ENCODE data around the gene CPPED1.
"Not testable (repeated sequence)": the region's sequence is repeated elsewhere in the genome, so short reads cannot be mapped to it uniquely, and the experiment has no call there.

CPPED1 gene

GRCh38 chr16:12801511-12802042, 2.1 kb downstream of the CPPED1 start:
- DNase-seq (ENCODE audit: low spot score) = no peak

- no peak for DNase-seq (ENCODE audit: low spot score)
Observed at GRCh38 chr16:12800817-12801216, 2.9 kb downstream of the CPPED1 start.

- not testable (repeated sequence) for DNase-seq (ENCODE audit: low spot score)
Observed at GRCh38 chr16:12799996-12800395, 3.7 kb downstream of the CPPED1 start.

GRCh38 chr16:12798846-12799245, 4.8 kb downstream of the CPPED1 start:
- DNase-seq (ENCODE audit: low spot score) = no peak

DNA sequence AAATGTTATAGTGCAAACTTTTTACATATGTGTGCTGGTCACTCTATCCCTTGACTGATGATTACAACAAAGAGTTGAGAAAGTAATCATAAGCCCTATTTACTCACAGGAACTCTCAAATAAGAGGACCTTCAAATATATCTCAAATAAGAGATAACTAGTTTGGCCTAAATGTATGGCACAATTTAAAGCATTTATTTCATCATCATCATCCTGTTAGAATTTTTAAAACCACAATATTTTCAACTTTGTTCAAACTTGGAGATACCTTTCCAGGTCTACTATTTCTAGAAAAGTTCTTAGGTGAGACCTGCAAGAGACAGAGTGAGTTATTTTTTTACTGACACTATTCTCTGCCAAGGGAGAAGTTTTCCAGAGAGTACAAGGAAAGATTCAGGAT, 5.5 kb downstream of the CPPED1 start:
- no peak for DNase-seq (ENCODE audit: low spot score)

DNA sequence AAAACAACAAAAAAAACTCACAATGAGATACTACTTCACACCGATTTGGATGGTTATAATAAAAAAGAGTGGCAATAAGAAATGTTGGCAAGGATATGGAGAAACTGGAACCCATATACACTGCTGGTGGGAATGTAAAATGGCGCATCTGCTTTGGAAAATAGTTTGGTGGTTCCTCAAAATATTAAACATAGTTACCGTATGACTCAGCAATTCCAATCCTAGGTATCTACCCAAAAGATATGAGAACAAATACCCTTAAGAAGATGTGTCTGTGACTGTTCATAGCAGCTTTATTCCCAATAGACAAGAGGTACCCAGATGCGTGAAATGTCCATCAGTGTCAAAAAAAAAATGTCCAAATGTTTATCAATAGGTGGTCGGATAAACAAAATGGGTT, 7.2 kb downstream of the CPPED1 start:
- DNase-seq (ENCODE audit: low spot score) = no peak

GRCh38 chr16:12794486-12795387, 8.9 kb downstream of the CPPED1 start:
- no peak for DNase-seq (ENCODE audit: low spot score)

DNA sequence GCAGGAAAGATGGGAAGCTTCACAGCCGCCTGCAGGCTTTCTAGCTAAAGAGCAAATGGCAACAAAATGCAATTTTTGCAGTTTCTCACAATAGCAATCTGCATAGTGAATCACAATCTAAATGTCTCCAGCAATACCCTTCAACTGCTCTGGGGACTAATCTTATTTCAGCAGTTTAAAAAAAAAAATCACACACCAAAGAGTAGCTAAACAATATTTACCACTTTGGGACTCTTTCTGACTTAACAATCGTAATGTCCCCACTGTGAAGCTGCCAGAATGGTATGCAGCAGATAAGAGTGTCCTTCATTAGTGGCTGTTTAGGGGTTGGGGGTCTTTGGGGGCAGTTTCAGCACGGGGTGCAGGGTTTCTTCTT, 9.8 kb downstream of the CPPED1 start:
- no peak for DNase-seq (ENCODE audit: low spot score)

DNA sequence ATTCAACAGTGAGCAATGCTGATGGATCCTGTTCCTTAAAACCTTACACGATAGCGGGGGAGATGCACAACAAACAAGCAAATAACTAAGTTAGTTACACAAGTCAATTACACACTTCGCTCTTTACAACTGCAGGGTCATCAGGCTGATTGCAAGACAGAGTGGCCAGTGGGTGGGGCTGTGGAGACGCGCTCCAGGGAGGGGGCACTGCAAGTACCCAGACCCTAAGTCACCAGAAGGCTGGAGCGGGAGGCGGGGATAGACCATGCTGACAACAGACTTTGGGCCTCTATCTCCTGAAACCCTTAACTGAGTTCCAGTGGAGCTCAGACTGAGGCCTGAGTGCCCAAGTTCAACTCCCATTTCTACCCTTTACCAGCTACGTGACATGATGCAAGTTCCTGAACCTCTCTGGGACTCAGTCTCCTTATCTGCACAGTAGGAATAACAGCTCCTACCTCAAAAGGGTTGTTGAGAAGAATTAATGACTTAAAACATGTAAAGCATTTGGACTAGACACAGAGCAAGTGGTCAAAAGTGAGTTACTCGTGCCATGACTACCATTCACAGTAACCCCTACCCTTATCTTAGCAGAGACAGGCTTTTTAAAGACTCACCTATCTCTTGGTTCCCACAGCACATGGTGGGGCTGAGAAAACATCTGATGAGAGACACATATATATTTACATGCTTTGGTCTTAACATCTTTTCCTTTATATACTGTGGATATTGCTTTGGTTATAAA, 10.4 kb downstream of the CPPED1 start:
- DNase-seq (ENCODE audit: low spot score) = no peak

GRCh38 chr16:12792528-12792927, 11.2 kb downstream of the CPPED1 start:
- not testable (repeated sequence) for DNase-seq (ENCODE audit: low spot score)

DNA sequence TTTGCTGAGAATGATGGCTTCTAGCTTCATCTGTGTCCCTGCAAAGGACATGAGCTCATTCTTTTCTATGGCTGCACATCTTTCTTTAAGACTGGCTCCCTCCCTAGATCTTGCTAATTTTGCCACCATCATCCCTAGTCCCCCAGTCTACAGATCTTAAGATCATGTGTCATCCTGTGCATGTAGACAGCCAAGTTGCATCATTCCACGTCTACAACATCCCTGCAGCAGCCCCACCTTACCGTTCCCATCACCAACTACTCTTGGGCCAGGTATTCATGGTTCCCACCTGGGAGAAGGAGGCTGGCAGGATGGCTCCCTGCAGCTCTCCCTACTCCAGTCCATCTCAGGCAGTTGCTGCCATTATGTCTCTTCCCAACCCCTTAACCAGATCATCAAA, 12.3 kb downstream of the CPPED1 start:
- DNase-seq (ENCODE audit: low spot score) = no peak

DNA sequence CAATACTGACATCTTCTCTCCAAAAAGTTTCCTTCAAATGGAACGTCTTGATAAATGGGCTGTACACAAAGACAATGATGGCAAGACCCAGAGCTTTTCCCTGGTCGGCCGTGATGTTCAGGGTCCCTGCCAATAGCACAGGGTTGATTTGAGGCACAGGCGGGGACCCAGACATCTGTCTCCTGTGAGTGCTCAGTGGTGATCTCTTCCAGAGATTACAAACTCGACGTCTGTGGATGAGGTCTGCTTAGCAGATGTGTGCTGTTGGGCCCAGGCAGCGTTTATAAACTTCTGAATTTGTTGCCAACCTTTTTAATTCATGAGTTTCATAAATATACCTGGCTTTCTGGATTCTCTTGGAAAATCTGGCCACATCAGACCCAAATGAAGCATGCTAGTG, 14.9 kb downstream of the CPPED1 start:
- DNase-seq (ENCODE audit: low spot score) = no peak

GRCh38 chr16:12786081-12786480, 17.6 kb downstream of the CPPED1 start:
- no peak for DNase-seq (ENCODE audit: low spot score)

GRCh38 chr16:12784076-12784475, 19.6 kb downstream of the CPPED1 start:
- no peak for DNase-seq (ENCODE audit: low spot score)

DNA sequence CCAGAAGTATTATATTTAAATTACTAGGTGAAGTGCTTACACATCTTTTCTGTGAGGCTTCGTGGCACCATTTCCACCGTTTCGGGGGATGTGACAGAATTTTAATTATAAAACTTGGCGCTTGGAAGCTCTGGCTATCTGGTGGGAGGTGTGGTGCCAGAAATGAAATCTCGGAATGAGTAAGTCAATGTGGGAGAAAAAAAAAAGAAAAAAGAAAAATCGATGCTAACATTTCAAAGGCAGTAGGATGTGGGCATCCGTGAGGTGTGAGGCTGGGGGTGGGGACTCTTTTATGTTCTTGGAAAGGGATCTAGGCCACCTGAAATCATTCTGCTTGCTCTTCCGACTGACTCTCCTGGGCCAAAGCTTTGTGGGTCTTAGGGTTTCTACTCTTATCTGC, 21.9 kb downstream of the CPPED1 start:
- no peak for DNase-seq (ENCODE audit: low spot score)

DNA sequence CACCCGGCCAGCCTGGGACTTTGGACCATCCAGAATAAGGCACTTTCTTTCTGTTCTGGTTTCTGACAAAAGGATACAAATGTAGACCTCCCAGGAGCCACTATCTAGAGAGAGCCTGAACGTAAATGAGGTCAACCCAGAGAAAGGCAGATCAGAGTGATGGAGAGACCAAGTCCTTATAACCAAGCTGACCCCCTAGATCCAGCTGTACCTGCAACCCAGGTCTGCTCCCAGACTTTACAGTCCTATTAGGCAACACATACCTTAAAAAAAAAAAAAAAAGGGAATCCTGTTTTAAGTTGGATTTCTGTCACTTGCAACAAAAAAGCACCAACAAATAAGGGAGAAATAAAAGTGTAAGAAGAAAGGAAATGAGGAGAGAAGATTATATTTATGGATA, 23.2 kb downstream of the CPPED1 start:
- no peak for DNase-seq (ENCODE audit: low spot score)

- DNase-seq (ENCODE audit: low spot score) = no peak
Observed at GRCh38 chr16:12778726-12779125, 25.0 kb downstream of the CPPED1 start.

GRCh38 chr16:12775656-12776236, 27.9 kb downstream of the CPPED1 start:
- no peak for DNase-seq (ENCODE audit: low spot score)

DNA sequence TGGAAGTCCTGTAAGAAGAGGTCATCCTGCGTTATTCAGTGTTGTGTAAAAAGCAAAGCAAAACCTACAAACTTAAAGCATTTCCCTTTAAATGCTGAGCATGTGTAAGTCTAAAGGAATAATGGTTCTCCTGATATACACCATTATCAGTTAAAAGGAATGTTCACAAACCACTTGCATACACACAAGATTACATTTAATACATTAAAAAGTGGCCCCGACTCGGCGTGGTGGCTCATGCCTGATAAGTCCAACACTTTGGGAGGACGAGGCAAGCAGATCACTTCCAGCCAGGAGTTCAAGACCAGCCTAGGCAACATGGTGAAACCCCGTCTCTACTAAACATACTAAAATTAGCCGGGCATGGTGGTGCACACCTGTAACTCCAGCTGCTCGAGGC, 30.5 kb downstream of the CPPED1 start:
- no peak for DNase-seq (ENCODE audit: low spot score)

DNA sequence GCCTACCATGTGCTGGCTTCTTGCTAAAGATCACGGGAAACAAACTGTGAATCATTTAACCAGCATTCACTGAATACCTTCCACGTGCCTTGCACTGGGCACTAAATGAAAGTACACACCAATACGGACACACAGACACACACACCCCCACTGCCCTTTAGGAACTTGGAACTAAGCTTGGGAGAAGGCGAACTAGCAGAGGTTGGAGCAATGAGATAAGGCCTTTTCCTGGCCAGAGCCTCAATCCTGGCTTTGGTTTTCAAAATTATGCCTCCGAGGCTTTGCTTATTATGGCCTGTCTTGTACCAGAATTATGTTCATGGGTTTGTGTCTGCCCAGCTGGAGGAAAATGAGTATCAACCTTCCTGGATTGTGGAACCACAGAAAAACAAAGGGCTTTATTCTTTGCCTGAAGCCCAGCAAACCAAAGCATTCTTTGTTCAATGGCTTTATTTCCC, 32.3 kb downstream of the CPPED1 start:
- no peak for DNase-seq (ENCODE audit: low spot score)

- no peak for DNase-seq (ENCODE audit: low spot score)
Observed at GRCh38 chr16:12769525-12769924, 34.2 kb downstream of the CPPED1 start.

GRCh38 chr16:12767897-12768296, 35.8 kb downstream of the CPPED1 start:
- DNase-seq (ENCODE audit: low spot score) = peak; percentile 12

GRCh38 chr16:12766853-12767252, 36.8 kb downstream of the CPPED1 start:
- DNase-seq (ENCODE audit: low spot score) = no peak
